Mammary epithelial cell (primary cell): ENCODE data around the gene NXPH2.

Experiments used
- EZH2 ChIP-seq: IDR thresholded peaks from 2 replicates; pipeline ENCODE4 v1.6.1; 2012; ENCODE audit warnings: low read length, inconsistent platforms, borderline replicate concordance
- TF ChIP-seq, protein P1 (sequence below), 2 donors: IDR thresholded peaks in 1 of 2; conservative IDR thresholded peaks in 1 of 2; 2 replicates each; pipeline ENCODE4 v1.5.1; 2011 to 2012; ENCODE audit warnings: inconsistent platforms in 2 of 2, low read length in 2 of 2, mild to moderate bottlenecking in 2 of 2, control low read depth in 1 of 2, low read depth in 1 of 2; ENCODE audit not compliant: insufficient read depth in 1 of 2; ENCODE audit errors: extremely low read depth in 1 of 2

DNA sequence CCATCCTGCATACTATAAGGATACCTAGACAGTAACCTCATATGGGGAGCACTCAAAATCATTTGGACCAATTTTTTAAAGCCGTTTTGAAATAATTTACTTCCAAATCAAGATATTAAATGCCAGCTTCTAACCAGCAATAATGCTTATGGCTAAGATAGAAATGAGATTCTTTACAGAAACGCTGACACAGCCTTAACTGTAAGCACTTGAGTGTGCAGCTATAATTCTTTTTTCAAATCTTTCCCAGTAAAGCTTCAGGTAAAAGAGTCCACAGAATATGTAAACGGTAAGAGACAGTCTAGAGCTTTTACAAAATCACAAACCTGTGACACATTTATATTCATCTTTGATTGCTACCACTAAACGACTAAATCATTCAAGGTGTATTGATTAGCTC lies 4.5 kb downstream of the NXPH2 start:
- TF ChIP-seq, protein P1, sequence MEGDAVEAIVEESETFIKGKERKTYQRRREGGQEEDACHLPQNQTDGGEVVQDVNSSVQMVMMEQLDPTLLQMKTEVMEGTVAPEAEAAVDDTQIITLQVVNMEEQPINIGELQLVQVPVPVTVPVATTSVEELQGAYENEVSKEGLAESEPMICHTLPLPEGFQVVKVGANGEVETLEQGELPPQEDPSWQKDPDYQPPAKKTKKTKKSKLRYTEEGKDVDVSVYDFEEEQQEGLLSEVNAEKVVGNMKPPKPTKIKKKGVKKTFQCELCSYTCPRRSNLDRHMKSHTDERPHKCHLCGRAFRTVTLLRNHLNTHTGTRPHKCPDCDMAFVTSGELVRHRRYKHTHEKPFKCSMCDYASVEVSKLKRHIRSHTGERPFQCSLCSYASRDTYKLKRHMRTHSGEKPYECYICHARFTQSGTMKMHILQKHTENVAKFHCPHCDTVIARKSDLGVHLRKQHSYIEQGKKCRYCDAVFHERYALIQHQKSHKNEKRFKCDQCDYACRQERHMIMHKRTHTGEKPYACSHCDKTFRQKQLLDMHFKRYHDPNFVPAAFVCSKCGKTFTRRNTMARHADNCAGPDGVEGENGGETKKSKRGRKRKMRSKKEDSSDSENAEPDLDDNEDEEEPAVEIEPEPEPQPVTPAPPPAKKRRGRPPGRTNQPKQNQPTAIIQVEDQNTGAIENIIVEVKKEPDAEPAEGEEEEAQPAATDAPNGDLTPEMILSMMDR (conservative IDR thresholded peaks at IDR 0.05 in 1 of 2, IDR thresholded peaks at IDR 0.05 in 1 of 2; ENCODE audit: extremely low read depth in 1 of 2, insufficient read depth in 1 of 2, low read depth in 1 of 2, low read length in 2 of 2) = no peak
- TF ChIP-seq EZH2 = no peak
